Measurements from ENCODE around the gene UQCC5.

GRCh38 chr3:52521488-52521824 lies 14.9 kb upstream of the UQCC5 start:
- TF ChIP-seq, protein P1, sequence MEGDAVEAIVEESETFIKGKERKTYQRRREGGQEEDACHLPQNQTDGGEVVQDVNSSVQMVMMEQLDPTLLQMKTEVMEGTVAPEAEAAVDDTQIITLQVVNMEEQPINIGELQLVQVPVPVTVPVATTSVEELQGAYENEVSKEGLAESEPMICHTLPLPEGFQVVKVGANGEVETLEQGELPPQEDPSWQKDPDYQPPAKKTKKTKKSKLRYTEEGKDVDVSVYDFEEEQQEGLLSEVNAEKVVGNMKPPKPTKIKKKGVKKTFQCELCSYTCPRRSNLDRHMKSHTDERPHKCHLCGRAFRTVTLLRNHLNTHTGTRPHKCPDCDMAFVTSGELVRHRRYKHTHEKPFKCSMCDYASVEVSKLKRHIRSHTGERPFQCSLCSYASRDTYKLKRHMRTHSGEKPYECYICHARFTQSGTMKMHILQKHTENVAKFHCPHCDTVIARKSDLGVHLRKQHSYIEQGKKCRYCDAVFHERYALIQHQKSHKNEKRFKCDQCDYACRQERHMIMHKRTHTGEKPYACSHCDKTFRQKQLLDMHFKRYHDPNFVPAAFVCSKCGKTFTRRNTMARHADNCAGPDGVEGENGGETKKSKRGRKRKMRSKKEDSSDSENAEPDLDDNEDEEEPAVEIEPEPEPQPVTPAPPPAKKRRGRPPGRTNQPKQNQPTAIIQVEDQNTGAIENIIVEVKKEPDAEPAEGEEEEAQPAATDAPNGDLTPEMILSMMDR (IDR thresholded peaks at IDR 0.05): no peak
- no peak for TF ChIP-seq POLR2A (IDR thresholded peaks at IDR 0.05)

Data from testis (tissue), 2 donors.